Occipital lobe (tissue), 2 donors: ENCODE data around the gene RSL1D1. TPM values are rescaled to one million over a fixed set of nuclear protein-coding genes. Genes with fewer than 3 reads are reported as not detected.
"Not testable (repeated sequence)": the region's sequence is repeated elsewhere in the genome, so short reads cannot be mapped to it uniquely, and the experiment has no call there.

Source experiments
- DNase-seq: peaks from one replicate; lab custom pipeline; 2025; lab: John Stamatoyannopoulos, UW
- total RNA-seq: library from RNA; depleted of rRNA; stranded (reverse); fragments of >200 nt; gene quantifications from one replicate; pipeline ENCODE4 v1.2.3, GENCODE V29; 2014

Gene RSL1D1
- total RNA-seq, 1 donor from 2014 or later: 100 TPM

DNA sequence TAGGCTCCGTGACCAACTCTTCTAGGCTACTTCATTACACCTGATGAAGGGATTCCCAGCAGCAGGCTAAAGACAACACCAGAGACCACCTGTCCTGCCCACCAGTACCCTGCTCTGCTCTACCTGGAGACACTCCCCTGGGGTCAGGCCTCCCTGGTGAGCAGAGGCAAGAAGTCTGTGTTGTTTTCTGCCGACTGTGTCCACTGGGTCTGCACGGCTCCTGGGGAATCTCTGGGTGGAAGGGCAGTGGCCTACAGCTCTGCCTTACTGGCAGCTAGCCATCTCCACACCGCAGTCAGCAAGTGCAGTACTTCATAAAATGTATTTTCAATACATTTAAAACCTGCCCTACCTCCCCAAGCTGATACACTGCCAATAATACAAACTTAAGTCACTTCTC is 6.8 kb downstream of the RSL1D1 start:
- no peak for DNase-seq

- DNase-seq: no peak
These were observed 7.5 kb downstream of the RSL1D1 start for GRCh38 chr16:11843861-11844260.

GRCh38 chr16:11843206-11843605 is 8.1 kb downstream of the RSL1D1 start:
- no peak for DNase-seq

GRCh38 chr16:11841026-11841425 is 10.3 kb downstream of the RSL1D1 start:
- no peak for DNase-seq

DNA sequence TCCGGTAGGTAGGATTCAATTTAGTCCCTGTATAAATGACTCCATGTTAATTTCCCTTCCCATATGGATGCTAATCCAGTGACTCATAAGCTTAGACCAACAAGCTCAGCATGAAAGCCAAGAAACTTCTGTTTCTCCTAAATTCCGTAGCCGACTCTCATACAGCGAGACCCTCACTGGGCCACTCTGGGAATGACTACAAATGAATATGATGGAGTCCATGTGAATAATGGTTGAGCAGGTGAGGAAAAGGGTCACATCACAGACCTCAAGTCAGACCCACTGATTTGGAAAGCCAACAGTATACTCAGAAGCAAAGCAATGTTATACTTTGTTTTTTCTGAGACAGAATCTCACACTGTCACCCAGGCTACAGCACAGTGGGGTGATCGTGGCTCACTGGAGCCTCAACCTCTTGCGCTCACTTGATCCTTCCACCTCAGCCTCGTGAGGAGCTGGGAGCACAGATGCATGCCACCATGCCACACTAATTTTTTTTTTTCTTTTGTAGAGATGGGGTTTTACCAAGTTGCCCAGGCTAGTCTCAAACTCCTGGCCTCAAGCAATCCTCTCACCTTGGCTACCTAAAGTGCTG is 14.6 kb downstream of the RSL1D1 start:
- DNase-seq: no peak

GRCh38 chr16:11835891-11836649 is 15.3 kb downstream of the RSL1D1 start:
- DNase-seq: no peak

DNA sequence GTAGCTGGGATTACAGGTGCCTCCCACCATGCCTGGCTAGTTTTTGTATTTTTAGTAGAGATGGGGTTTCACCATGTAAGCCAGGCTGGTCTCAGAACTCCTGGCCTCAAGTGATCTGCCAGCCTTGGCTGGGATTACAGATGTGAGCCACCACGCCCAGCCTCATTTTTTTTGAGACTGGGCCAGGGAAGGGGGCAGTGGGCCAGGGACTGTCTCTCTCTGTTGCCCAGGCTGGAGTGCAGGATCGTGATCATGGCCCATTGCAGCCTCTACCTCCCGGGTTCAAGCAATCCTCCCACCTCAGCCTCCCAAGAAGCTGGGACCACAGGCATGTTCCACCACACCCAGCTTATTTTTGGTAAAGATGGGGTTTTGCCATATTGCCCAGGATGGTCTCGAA is 16.0 kb downstream of the RSL1D1 start:
- DNase-seq: no peak

DNA sequence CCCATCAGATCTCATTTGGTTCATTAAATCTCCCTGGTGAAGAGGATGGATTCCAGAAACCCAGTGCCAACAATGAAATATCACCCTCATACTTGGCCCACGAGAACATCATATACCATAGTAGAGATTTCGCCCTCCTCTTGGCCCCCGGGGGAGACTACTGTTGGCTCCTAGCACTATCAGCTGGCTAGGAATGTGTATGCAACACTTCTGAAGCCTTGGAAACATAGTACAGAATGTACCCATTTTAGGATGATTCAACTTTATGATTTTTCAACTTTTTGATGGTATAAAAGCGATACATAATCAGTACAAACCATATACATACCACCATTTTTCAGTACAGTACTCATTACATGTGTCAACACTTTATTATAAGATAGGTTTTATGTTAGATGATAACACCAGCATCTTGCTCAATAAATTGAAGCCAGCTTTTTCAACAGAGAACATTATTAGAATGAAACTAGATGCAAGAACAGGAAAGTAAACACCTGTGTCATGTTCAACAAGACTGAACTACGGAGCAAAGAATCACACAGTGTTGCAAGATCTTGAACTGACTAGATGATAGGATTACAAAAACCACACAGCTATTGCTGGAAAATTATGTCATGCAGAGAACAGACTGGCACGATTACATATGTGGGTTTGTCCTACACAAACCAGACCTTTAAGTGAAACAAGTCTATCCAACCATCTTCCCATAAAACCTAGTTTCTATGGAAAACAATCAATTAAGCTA is 17.2 kb downstream of the RSL1D1 start:
- no peak for DNase-seq

GRCh38 chr16:11828696-11829095 is 22.6 kb downstream of the RSL1D1 start:
- no peak for DNase-seq

DNA sequence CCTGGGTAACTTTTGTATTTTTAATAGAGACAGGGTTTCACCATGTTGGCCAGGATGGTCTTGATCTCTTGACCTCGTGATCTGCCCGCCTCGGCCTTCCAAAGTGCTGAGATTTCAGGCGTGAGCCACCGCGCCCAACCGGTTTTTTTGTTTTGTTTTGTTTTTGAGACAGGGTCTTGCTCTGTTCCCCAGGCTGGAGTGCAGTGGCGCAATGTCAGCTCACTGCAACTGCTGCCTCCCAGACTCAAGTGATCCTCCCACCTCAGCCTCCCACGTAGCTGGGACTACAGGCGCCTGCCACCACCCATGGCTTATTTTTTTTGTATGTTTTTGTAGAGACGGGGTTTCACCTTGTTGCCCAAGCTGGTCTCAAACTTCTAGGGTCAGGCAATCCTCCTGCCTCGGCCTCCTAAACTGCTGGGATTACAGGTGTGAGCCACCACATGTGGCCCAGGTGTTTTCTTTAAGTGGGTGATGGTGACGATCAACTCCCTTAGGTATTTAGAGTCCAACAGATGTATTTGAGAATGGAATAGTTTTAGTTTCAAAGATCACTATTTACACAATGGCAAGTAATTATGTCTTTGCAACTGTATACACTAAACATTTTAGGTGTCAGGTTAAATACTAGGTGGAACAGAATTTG is 25.7 kb downstream of the RSL1D1 start:
- DNase-seq: not testable (repeated sequence)

GRCh38 chr16:11824362-11824761 is 27.0 kb downstream of the RSL1D1 start:
- DNase-seq: no peak

DNA sequence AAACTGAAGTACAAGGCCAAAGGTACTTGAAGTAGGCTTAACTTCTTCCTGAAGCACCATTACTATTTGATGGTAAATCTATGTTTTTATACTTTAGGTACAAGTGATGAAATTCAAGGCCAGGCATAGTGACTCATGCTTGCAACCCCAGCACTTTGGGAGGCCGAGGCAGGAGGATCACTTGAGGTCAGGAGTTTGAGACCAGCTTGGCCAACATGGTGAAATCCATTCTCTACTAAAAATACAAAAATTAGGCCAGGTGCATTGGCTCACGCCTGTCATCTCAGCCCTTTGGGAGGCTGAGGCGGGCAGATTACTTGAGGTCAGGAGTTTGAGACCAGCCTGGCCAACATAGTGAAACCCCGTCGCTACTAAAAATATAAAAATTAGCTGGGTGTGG is 27.7 kb downstream of the RSL1D1 start:
- not testable (repeated sequence) for DNase-seq

GRCh38 chr16:11819798-11820197 is 31.5 kb downstream of the RSL1D1 start:
- no peak for DNase-seq

GRCh38 chr16:11818970-11819369 is 32.4 kb downstream of the RSL1D1 start:
- not testable (repeated sequence) for DNase-seq

DNA sequence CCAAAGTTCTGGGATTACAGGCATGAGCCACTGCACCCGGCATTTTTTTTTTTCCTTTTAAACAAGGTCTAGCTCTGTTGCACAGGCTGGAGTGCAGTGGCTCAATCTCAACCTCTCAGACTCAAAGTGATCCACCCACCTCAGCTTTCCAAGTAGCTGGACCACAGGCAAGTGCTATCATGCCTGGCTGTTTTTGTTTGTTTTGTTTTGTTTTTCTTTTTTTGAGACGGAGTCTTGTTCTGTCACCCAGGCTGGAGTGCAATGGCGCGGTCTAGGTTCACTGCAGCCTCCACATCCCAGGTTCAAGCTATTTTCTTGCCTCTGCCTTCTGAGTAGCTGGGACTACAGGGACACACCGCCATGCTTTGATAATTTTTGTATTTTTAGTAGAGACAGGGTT is 35.2 kb downstream of the RSL1D1 start:
- DNase-seq: no peak

DNA sequence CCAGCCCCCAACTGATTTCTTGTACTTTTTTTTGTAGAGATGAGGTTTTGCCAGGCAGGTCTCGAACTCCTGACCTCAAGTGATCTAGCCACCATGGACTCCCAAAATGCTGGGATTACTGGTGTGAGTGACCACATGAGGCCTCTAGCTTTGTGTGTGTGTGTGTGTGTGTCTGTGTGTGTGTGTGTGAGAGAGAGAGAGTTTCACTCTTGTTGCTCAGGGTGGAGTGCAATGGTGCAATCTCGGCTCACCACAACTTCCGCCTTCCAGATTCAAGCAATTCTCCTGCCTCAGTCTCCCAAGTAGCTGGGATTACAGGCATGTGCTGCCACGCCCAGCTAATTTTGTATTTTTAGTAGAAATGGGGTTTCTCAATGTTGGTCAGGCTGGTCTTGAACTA is 36.5 kb downstream of the RSL1D1 start:
- DNase-seq: not testable (repeated sequence)

DNA sequence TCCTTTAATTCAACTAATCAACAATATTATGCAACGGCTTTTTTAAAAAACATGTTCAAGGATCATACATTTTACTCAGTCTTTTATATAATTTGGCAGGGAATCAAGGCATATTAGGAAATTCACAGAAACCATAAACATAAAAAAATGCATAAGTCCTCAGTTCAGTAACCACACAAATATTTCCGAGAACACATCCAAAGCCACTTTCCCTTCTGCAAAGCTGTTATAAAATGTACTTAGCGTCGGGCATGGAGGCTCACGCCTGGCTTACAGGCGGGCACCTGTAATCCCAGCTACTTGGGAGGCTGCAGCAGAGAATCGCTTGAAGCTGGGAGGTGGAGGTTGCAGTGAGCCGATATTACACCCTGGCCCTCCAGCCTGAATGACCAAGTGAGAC is 44.6 kb downstream of the RSL1D1 start:
- no peak for DNase-seq

DNA sequence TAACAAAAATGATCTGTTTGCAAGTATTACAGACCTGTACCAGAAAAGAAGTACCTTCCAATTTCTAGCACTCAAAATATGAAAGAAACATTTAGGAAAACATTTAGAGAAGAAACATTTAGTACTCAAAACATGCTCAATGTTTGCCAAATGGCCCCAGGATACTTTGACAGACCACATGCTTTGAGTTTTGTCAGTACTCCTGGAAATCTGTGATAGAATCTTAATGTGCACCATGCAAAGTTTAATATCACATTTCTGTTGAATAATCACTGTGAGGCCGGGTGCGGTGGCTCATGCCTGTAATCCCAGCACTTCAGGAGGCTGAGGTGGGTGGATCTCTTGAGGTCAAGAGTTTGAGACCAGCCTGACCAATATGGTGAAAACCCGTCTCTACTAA is 45.8 kb downstream of the RSL1D1 start:
- DNase-seq: no peak

DNA sequence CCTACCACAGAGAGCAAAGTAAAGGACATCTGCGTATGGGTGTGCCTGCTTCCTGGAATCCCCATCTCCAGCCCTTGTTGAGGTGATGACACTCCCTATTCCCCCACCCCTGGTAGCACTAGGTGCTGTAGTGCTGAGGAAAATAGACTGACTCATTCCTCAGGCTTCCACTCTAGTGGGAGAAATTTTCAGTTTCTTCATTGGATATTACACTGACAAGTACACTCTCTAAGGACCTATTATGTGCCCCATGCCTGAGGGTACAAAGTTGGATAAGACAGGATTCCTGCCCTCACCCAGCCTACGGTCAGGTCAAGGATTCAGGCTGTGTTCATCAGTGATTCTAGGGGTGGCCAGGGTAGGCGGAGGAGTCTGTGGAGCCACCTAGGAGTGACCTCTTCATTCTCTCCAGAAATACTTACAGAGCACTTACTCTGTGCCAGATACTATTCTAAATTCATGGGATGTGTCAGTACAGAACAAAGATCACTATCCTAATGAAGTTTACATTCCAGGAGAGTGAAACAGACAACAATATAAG is 49.8 kb downstream of the RSL1D1 start:
- DNase-seq: no peak

GRCh38 chr16:11800382-11800718 is 51.0 kb downstream of the RSL1D1 start:
- DNase-seq: no peak

- DNase-seq: no peak
These were observed 51.6 kb downstream of the RSL1D1 start for GRCh38 chr16:11799509-11800381.
